Measurements from ENCODE around the gene MGAT4A.

GRCh38 chr2:98739020-98739419 lies 8.1 kb upstream of the MGAT4A start:
- TF ChIP-seq ARNTL (CRISPR knock-in tag; IDR thresholded peaks at IDR 0.05; ENCODE audit: borderline replicate concordance, low read depth) (no peak), ZC3H10 (CRISPR knock-in tag; IDR thresholded peaks at IDR 0.05) (no peak), PATZ1 (CRISPR knock-in tag; IDR thresholded peaks at IDR 0.05; ENCODE audit: borderline replicate concordance) (no peak), ESRRG (CRISPR knock-in tag; IDR thresholded peaks at IDR 0.05) (no peak), ZFP3 (CRISPR knock-in tag; IDR thresholded peaks at IDR 0.05) (no peak), CREB5 (CRISPR knock-in tag; IDR thresholded peaks at IDR 0.05; ENCODE audit: low read depth) (no peak), PPARA (CRISPR knock-in tag; IDR thresholded peaks at IDR 0.05; ENCODE audit: borderline replicate concordance) (no peak), ZNF70 (CRISPR knock-in tag; IDR thresholded peaks at IDR 0.05) (no peak), RARB (CRISPR knock-in tag; IDR thresholded peaks at IDR 0.05) (no peak), CSDC2 (CRISPR knock-in tag; IDR thresholded peaks at IDR 0.05) (no peak), TSHZ2 (CRISPR knock-in tag; IDR thresholded peaks at IDR 0.05) (no peak), POU6F1 (CRISPR knock-in tag; IDR thresholded peaks at IDR 0.05; ENCODE audit: borderline replicate concordance, low read depth) (no peak), CSRNP3 (CRISPR knock-in tag; IDR thresholded peaks at IDR 0.05) (no peak)
